GM23338 (cell line): Measurements from ENCODE around the gene EHF. TPM values are rescaled to one million over a fixed set of nuclear protein-coding genes. Genes with fewer than 3 reads are reported as not detected.

Experiments used
- ATAC-seq: fragments of 200-7000 bp; cut with Tn5 transposase; 3 replicates; pipeline ENCODE4 v1.9.1; 2020
- DNase-seq: peaks from one replicate; pipeline ENCODE4 v3.0.0-alpha.2; 2015; ENCODE audit warnings: low spot score
- H2AFZ ChIP-seq: fragments of 200-600 bp; sonication (generic); 2 replicates; pipeline ENCODE4 v1.8.0; 2016; ENCODE audit warnings: antibody characterized with exemption, mild to moderate bottlenecking, moderate library complexity
- H3F3A ChIP-seq: fragments of 200-600 bp; sonication (generic); replicated peaks from 2 replicates; pipeline ENCODE4 v1.8.0; 2017; ENCODE audit warnings: antibody characterized with exemption, mixed run types, low read depth
- H3K27ac ChIP-seq: fragments of 200-600 bp; sonication (generic); 2 replicates; pipeline ENCODE4 v1.6.1; 2016; ENCODE audit warnings: low read depth
- H3K27me3 ChIP-seq: fragments of 200-600 bp; sonication (generic); 2 replicates; pipeline ENCODE4 v1.8.0; 2016; ENCODE audit warnings: mild to moderate bottlenecking, mixed run types, moderate library complexity; ENCODE audit not compliant: insufficient read depth
- H3K36me3 ChIP-seq: fragments of 200-600 bp; sonication (generic); 2 replicates; pipeline ENCODE4 v1.8.0; 2016; ENCODE audit warnings: mild to moderate bottlenecking; ENCODE audit not compliant: insufficient read depth
- H3K4me1 ChIP-seq: fragments of 200-600 bp; sonication (generic); 2 replicates; pipeline ENCODE4 v1.8.0; 2016; ENCODE audit warnings: mild to moderate bottlenecking, moderate library complexity; ENCODE audit not compliant: insufficient read depth
- H3K4me2 ChIP-seq: fragments of 200-600 bp; sonication (generic); 2 replicates; pipeline ENCODE4 v1.7.1; 2017; ENCODE audit warnings: mixed run types
- H3K4me3 ChIP-seq: fragments of 200-600 bp; sonication (generic); 2 replicates; pipeline ENCODE4 v1.6.1; 2016; ENCODE audit warnings: mixed run types
- H3K79me2 ChIP-seq: fragments of 200-600 bp; sonication (generic); replicated peaks from 2 replicates; pipeline ENCODE4 v1.8.0; 2017; ENCODE audit warnings: mild to moderate bottlenecking; ENCODE audit not compliant: insufficient read depth
- H3K9me2 ChIP-seq: fragments of 200-600 bp; sonication (generic); 2 replicates; pipeline ENCODE4 v1.8.0; 2017; ENCODE audit not compliant: insufficient read depth
- H4K20me1 ChIP-seq: fragments of 200-600 bp; sonication (generic); replicated peaks from 2 replicates; pipeline ENCODE4 v1.8.0; 2017; ENCODE audit warnings: mild to moderate bottlenecking; ENCODE audit not compliant: insufficient read depth
- H3K27ac Mint-ChIP-seq: 2 replicates; pipeline ENCODE4 v1.8.0; 2020; ENCODE audit warnings: inconsistent platforms, mild to moderate bottlenecking, moderate library complexity, mixed read lengths
- H3K27me3 Mint-ChIP-seq: 3 replicates; pipeline ENCODE4 v1.8.0; 2022; ENCODE audit warnings: low read depth, mild to moderate bottlenecking, moderate library complexity, mixed read lengths, inconsistent platforms; ENCODE audit not compliant: insufficient read depth, poor library complexity
- H3K36me3 Mint-ChIP-seq: 3 replicates; pipeline ENCODE4 v1.8.0; 2021; ENCODE audit warnings: low read depth, mild to moderate bottlenecking, inconsistent platforms, moderate library complexity, mixed read lengths
- H3K4me1 Mint-ChIP-seq: 3 replicates; pipeline ENCODE4 v1.8.0; 2020; ENCODE audit warnings: mild to moderate bottlenecking, inconsistent platforms, mixed read lengths
- H3K4me3 Mint-ChIP-seq: 3 replicates; pipeline ENCODE4 v1.8.0; 2021; ENCODE audit warnings: moderate library complexity, mild to moderate bottlenecking, inconsistent platforms, mixed read lengths
- H3K9me3 Mint-ChIP-seq: 3 replicates; pipeline ENCODE4 v1.8.0; 2020; ENCODE audit warnings: moderate library complexity, mild to moderate bottlenecking, inconsistent platforms, mixed read lengths
- CREB1 ChIP-seq: fragments of 250-450 bp; sonication (Bioruptor Pico); IDR thresholded peaks from 2 replicates; pipeline ENCODE4 v1.5.0; 2020; ENCODE audit warnings: low read depth, mild to moderate bottlenecking, moderate library complexity
- EZH2 ChIP-seq: fragments of 200-600 bp; sonication (generic); IDR thresholded peaks from one replicate; pipeline ENCODE4 v1.8.0; 2017; ENCODE audit warnings: antibody characterized with exemption, mild to moderate bottlenecking, low read depth; ENCODE audit not compliant: unreplicated experiment
- EZH2phosphoT487 ChIP-seq: fragments of 200-600 bp; sonication (generic); IDR thresholded peaks from one replicate; pipeline ENCODE4 v1.8.1; 2018; ENCODE audit warnings: antibody characterized with exemption; ENCODE audit not compliant: unreplicated experiment
- JUNB ChIP-seq: IDR thresholded peaks from one replicate; pipeline ENCODE4 v1.6.1; 2016; ENCODE audit warnings: antibody characterized with exemption; ENCODE audit not compliant: unreplicated experiment
- NANOG ChIP-seq: IDR thresholded peaks from 2 replicates; pipeline ENCODE4 v1.6.1; 2016; ENCODE audit warnings: antibody characterized with exemption, borderline replicate concordance
- POLR2AphosphoS5 ChIP-seq: IDR thresholded peaks from 2 replicates; pipeline ENCODE4 v1.6.1; 2016; ENCODE audit warnings: antibody characterized with exemption, low read depth
- STAT1 ChIP-seq: IDR thresholded peaks from one replicate; pipeline ENCODE4 v1.6.1; 2016; ENCODE audit warnings: antibody characterized with exemption; ENCODE audit not compliant: unreplicated experiment
- ZNF114 ChIP-seq: fragments of 250-450 bp; sonication (Bioruptor Pico); IDR thresholded peaks from 2 replicates; pipeline ENCODE4 v1.5.0; 2020; ENCODE audit warnings: mild to moderate bottlenecking, moderate library complexity
- ZNF331 ChIP-seq: fragments of 250-450 bp; sonication (Bioruptor Pico); IDR thresholded peaks from 2 replicates; pipeline ENCODE4 v1.5.0; 2020; ENCODE audit warnings: low read depth, mild to moderate bottlenecking, moderate library complexity
- polyA plus RNA-seq: library from polyadenylated mRNA; unstranded; fragments of >200 nt; fragmentation: Nextera tagmentation; extraction: Ambion mirVana; gene quantifications from 2 replicates; pipeline ENCODE4 v1.2.1, GENCODE V29; 2016
- total RNA-seq: library from RNA; depleted of rRNA; stranded (reverse); fragments of >200 nt; shearing (Covaris generic); gene quantifications from 2 replicates; pipeline ENCODE4 v1.2.3, GENCODE V29; 2014
- TF ChIP-seq, protein P1 (sequence below): fragments of 250-450 bp; sonication (Bioruptor Pico); IDR thresholded peaks from 2 replicates; pipeline ENCODE4 v1.5.0; 2020; ENCODE audit warnings: mild to moderate bottlenecking, moderate library complexity
- TF ChIP-seq, protein P2 (sequence below): IDR thresholded peaks from one replicate; pipeline ENCODE4 v1.6.1; 2018; ENCODE audit warnings: antibody characterized with exemption; ENCODE audit not compliant: unreplicated experiment
- TF ChIP-seq, protein P3 (sequence below), 2 experiments: fragments of 200-600 bp in 1 of 2; sonication (generic) in 1 of 2; conservative IDR thresholded peaks; 2 replicates each; pipeline versions ENCODE4 v1.5.1 to v1.6.1; 2016 to 2017; ENCODE audit warnings: antibody characterized with exemption in 2 of 2, low read depth in 2 of 2, mild to moderate bottlenecking in 2 of 2, moderate library complexity in 1 of 2
- TF ChIP-seq, protein P4 (sequence below): IDR thresholded peaks from 2 replicates; pipeline ENCODE4 v1.6.1; 2016; ENCODE audit warnings: antibody characterized with exemption

EHF gene
- total and polyA plus RNA-seq, 2 experiments from 2014 or later, result not detected

DNA sequence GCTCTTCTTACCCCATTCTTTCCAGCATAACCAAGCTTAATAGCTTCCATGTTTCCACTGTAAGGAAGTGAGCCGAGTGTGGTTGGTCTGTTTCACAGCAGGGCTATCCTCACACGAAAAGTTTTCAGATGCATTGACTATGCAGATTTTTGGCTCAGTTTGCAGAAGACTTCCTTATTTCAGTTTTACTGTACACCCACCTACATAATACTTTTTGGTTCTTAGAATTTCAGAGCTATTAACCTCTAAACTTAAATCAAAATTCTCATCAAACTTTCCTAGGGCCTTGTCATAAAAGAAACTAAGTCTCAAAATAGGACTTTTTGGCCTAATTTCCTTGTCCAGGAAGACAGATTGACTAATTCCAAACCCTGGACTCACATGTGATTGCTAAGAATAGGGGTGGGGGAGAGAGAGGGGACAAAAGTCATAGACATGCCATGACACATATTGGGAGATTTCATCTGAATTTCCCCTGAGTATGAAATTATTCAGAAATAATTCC is 7.3 kb upstream of the EHF start:
- Mint-ChIP-seq H3K4me1 (peaks cover 13% of the 10 kb centered on the region), H3K4me3 (no peak overlapping the region), H3K27me3 (peaks cover 3% of the 10 kb centered on the region), H3K36me3 (no peaks in the 10 kb centered on the region), H3K27ac (no peak overlapping the region), H3K9me3 (no peaks in the 10 kb centered on the region)
- H2AFZ ChIP-seq, result no peak overlapping the region
- H3K36me3 ChIP-seq, result no peaks in the 10 kb centered on the region
- H3K4me1 ChIP-seq, result peaks cover 12% of the 10 kb centered on the region
- H3K27me3 ChIP-seq, result no peaks in the 10 kb centered on the region
- no peak overlapping the region for H3K4me2 ChIP-seq
- H3K9me2 ChIP-seq, result peaks cover 9% of the 10 kb centered on the region; the same call in 1 of the 2 replicates
- TF ChIP-seq, protein P1, sequence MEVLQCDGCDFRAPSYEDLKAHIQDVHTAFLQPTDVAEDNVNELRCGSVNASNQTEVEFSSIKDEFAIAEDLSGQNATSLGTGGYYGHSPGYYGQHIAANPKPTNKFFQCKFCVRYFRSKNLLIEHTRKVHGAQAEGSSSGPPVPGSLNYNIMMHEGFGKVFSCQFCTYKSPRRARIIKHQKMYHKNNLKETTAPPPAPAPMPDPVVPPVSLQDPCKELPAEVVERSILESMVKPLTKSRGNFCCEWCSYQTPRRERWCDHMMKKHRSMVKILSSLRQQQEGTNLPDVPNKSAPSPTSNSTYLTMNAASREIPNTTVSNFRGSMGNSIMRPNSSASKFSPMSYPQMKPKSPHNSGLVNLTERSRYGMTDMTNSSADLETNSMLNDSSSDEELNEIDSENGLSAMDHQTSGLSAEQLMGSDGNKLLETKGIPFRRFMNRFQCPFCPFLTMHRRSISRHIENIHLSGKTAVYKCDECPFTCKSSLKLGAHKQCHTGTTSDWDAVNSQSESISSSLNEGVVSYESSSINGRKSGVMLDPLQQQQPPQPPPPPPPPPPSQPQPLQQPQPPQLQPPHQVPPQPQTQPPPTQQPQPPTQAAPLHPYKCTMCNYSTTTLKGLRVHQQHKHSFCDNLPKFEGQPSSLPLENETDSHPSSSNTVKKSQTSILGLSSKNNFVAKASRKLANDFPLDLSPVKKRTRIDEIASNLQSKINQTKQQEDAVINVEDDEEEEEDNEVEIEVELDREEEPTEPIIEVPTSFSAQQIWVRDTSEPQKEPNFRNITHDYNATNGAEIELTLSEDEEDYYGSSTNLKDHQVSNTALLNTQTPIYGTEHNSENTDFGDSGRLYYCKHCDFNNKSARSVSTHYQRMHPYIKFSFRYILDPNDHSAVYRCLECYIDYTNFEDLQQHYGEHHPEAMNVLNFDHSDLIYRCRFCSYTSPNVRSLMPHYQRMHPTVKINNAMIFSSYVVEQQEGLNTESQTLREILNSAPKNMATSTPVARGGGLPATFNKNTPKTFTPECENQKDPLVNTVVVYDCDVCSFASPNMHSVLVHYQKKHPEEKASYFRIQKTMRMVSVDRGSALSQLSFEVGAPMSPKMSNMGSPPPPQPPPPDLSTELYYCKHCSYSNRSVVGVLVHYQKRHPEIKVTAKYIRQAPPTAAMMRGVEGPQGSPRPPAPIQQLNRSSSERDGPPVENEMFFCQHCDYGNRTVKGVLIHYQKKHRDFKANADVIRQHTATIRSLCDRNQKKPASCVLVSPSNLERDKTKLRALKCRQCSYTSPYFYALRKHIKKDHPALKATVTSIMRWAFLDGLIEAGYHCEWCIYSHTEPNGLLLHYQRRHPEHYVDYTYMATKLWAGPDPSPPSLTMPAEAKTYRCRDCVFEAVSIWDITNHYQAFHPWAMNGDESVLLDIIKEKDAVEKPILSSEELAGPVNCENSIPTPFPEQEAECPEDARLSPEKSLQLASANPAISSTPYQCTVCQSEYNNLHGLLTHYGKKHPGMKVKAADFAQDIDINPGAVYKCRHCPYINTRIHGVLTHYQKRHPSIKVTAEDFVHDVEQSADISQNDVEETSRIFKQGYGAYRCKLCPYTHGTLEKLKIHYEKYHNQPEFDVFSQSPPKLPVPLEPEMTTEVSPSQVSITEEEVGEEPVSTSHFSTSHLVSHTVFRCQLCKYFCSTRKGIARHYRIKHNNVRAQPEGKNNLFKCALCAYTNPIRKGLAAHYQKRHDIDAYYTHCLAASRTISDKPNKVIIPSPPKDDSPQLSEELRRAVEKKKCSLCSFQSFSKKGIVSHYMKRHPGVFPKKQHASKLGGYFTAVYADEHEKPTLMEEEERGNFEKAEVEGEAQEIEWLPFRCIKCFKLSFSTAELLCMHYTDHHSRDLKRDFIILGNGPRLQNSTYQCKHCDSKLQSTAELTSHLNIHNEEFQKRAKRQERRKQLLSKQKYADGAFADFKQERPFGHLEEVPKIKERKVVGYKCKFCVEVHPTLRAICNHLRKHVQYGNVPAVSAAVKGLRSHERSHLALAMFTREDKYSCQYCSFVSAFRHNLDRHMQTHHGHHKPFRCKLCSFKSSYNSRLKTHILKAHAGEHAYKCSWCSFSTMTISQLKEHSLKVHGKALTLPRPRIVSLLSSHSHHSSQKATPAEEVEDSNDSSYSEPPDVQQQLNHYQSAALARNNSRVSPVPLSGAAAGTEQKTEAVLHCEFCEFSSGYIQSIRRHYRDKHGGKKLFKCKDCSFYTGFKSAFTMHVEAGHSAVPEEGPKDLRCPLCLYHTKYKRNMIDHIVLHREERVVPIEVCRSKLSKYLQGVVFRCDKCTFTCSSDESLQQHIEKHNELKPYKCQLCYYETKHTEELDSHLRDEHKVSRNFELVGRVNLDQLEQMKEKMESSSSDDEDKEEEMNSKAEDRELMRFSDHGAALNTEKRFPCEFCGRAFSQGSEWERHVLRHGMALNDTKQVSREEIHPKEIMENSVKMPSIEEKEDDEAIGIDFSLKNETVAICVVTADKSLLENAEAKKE (CRISPR knock-in tag), result no peak
- TF ChIP-seq ZNF114 (CRISPR knock-in tag) (no peak), ZNF331 (no peak), POLR2AphosphoS5 (no peak), JUNB (no peak), CREB1 (CRISPR knock-in tag) (no peak), STAT1 (no peak), EZH2phosphoT487 (no peak), NANOG (no peak), EZH2 (no peak)
- TF ChIP-seq, protein P2, sequence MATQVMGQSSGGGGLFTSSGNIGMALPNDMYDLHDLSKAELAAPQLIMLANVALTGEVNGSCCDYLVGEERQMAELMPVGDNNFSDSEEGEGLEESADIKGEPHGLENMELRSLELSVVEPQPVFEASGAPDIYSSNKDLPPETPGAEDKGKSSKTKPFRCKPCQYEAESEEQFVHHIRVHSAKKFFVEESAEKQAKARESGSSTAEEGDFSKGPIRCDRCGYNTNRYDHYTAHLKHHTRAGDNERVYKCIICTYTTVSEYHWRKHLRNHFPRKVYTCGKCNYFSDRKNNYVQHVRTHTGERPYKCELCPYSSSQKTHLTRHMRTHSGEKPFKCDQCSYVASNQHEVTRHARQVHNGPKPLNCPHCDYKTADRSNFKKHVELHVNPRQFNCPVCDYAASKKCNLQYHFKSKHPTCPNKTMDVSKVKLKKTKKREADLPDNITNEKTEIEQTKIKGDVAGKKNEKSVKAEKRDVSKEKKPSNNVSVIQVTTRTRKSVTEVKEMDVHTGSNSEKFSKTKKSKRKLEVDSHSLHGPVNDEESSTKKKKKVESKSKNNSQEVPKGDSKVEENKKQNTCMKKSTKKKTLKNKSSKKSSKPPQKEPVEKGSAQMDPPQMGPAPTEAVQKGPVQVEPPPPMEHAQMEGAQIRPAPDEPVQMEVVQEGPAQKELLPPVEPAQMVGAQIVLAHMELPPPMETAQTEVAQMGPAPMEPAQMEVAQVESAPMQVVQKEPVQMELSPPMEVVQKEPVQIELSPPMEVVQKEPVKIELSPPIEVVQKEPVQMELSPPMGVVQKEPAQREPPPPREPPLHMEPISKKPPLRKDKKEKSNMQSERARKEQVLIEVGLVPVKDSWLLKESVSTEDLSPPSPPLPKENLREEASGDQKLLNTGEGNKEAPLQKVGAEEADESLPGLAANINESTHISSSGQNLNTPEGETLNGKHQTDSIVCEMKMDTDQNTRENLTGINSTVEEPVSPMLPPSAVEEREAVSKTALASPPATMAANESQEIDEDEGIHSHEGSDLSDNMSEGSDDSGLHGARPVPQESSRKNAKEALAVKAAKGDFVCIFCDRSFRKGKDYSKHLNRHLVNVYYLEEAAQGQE, result no peak
- TF ChIP-seq, protein P3, sequence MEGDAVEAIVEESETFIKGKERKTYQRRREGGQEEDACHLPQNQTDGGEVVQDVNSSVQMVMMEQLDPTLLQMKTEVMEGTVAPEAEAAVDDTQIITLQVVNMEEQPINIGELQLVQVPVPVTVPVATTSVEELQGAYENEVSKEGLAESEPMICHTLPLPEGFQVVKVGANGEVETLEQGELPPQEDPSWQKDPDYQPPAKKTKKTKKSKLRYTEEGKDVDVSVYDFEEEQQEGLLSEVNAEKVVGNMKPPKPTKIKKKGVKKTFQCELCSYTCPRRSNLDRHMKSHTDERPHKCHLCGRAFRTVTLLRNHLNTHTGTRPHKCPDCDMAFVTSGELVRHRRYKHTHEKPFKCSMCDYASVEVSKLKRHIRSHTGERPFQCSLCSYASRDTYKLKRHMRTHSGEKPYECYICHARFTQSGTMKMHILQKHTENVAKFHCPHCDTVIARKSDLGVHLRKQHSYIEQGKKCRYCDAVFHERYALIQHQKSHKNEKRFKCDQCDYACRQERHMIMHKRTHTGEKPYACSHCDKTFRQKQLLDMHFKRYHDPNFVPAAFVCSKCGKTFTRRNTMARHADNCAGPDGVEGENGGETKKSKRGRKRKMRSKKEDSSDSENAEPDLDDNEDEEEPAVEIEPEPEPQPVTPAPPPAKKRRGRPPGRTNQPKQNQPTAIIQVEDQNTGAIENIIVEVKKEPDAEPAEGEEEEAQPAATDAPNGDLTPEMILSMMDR (conservative IDR thresholded peaks at IDR 0.05; ENCODE audit: low read depth in 2 of 2), result no peak
- TF ChIP-seq, protein P4, sequence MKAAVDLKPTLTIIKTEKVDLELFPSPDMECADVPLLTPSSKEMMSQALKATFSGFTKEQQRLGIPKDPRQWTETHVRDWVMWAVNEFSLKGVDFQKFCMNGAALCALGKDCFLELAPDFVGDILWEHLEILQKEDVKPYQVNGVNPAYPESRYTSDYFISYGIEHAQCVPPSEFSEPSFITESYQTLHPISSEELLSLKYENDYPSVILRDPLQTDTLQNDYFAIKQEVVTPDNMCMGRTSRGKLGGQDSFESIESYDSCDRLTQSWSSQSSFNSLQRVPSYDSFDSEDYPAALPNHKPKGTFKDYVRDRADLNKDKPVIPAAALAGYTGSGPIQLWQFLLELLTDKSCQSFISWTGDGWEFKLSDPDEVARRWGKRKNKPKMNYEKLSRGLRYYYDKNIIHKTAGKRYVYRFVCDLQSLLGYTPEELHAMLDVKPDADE, result no peak
- H4K20me1 ChIP-seq, result no peaks in the 10 kb centered on the region
- H3F3A ChIP-seq, result no peaks in the 10 kb centered on the region
- ATAC-seq (no peak), DNase-seq (no peak)
- no peak overlapping the region for H3K27ac ChIP-seq
- no peak overlapping the region for H3K4me3 ChIP-seq
- no peaks in the 10 kb centered on the region for H3K79me2 ChIP-seq
